Transverse colon (tissue), 4 donors: ENCODE results near the gene LIMCH1. TPM values are rescaled to one million over a fixed set of nuclear protein-coding genes. Genes with fewer than 3 reads are reported as not detected.

ENCODE experiments used
- DNase-seq: peaks from one replicate; pipeline ENCODE4 v3.0.0-alpha.2; 2019
- H3K27ac ChIP-seq, 4 donors: fragments of 200-600 bp; sonication (generic); 2 replicates each; pipeline ENCODE4 v1.5.1; 2016 to 2018; ENCODE audit warnings: inconsistent platforms in 4 of 4
- H3K27me3 ChIP-seq: fragments of 200-600 bp; sonication (generic); 2 replicates; pipeline ENCODE4 v1.5.1; 2017; ENCODE audit warnings: inconsistent platforms
- H3K36me3 ChIP-seq, 4 donors: fragments of 200-600 bp; sonication (generic); 2 replicates each; pipeline ENCODE4 v1.5.1; 2017 to 2019; ENCODE audit warnings: inconsistent platforms in 4 of 4
- H3K4me1 ChIP-seq, 4 donors: fragments of 200-600 bp; sonication (generic); 2 replicates each; pipeline ENCODE4 v1.5.1; 2017 to 2020; ENCODE audit warnings: inconsistent platforms in 4 of 4
- H3K4me3 ChIP-seq, 4 donors: fragments of 200-600 bp; sonication (generic); 1 replicate in 1 of 4; 2 replicates in 3 of 4; pipeline versions ENCODE4 v1.5.1 to v1.6.1; 2017 to 2019; ENCODE audit warnings: inconsistent platforms in 4 of 4
- H3K9me3 ChIP-seq, 2 donors: fragments of 200-600 bp; sonication (generic); 2 replicates each; pipeline ENCODE4 v1.5.1; 2017 to 2019; ENCODE audit warnings: inconsistent platforms in 2 of 2
- CTCF ChIP-seq, 5 experiments: fragments of 200-600 bp in 3 of 5; fragments of 450-650 bp in 2 of 5; sonication (generic) in 3 of 5; IDR thresholded peaks; 1 replicate in 2 of 5; 2 replicates in 3 of 5; pipeline ENCODE4 v1.5.1; 2016 to 2017; ENCODE audit warnings: antibody characterized with exemption in 5 of 5, inconsistent platforms in 3 of 5, mild to moderate bottlenecking in 2 of 5, moderate library complexity in 1 of 5
- EP300 ChIP-seq: sonication (generic); formaldehyde crosslinking; IDR thresholded peaks from one replicate; pipeline ENCODE4 v1.6.1; 2017; ENCODE audit warnings: antibody characterized with exemption, low read depth
- POLR2A ChIP-seq: fragments of 450-650 bp; IDR thresholded peaks from one replicate; pipeline ENCODE4 v1.6.1; 2016; ENCODE audit warnings: antibody characterized with exemption, mild to moderate bottlenecking, moderate library complexity
- POLR2AphosphoS5 ChIP-seq, 3 donors: sonication (generic); formaldehyde crosslinking; IDR thresholded peaks; one replicate each; pipeline ENCODE4 v1.6.1; 2016; ENCODE audit warnings: antibody characterized with exemption in 3 of 3
- WGBS, 2 donors: methylation state at CpG; one replicate each; pipeline ENCODE4 v1.1.5; 2018; ENCODE audit warnings: low coverage in 1 of 2; 5-methylcytosine and 5-hydroxymethylcytosine counted together
- in situ Hi-C, 4 donors: fragments of 200-750 bp; cut with MboI; loops; one replicate each; pipeline versions ENCODE4 v1.15.0 to v1.15.1; 2017; ENCODE audit warnings: low sequenced_read_pairs in 3 of 4, low pct_ligation_motif_present in 1 of 4, low pct_unique_long_range_greater_than_20kb in 1 of 4
- intact Hi-C: fragments of 100-400 bp; cut with DNase I; formaldehyde crosslinking; loops from one replicate; pipeline ENCODE4 v1.15.1; 2023; ENCODE audit warnings: low total_unique reads
- total RNA-seq, 4 donors: library from RNA; depleted of rRNA; stranded (reverse); fragments of >200 nt; gene quantifications; one replicate each; pipeline ENCODE4 v1.1.0, GENCODE V29; 2016

The LIMCH1 gene
- total RNA-seq, 4 donors from 2014 or later, result 5.5 to 18.5 (median 9.7) TPM

GRCh38 chr4:41655177-41655576 lies 117.2 kb downstream of the LIMCH1 start:
- H3K4me3 ChIP-seq, result no peak overlapping the region
- no peak overlapping the region for H3K27ac ChIP-seq
- no peaks in the 10 kb centered on the region for H3K36me3 ChIP-seq
- no peaks in the 10 kb centered on the region for H3K27me3 ChIP-seq
- DNase-seq, result no peak
- WGBS, 2 donors, result 78 to 88% methylated on average over 3 of the region's 3 CpGs
- in situ Hi-C loops, result loop anchor here in 1 of 4 donors (10.0 kb wide), 1 partner anchor 370 kb away; no protein-coding TSS in a partner anchor
- H3K4me1 ChIP-seq, result no peaks in the 10 kb centered on the region
- intact Hi-C loops, result no loop called here
- TF ChIP-seq POLR2AphosphoS5 (IDR thresholded peaks at IDR 0.05) (no peak), EP300 (no peak), POLR2A (no peak), CTCF (IDR thresholded peaks at IDR 0.05) (no peak)
- no peaks in the 10 kb centered on the region for H3K9me3 ChIP-seq

- TF ChIP-seq POLR2AphosphoS5 (IDR thresholded peaks at IDR 0.05) (no peak), CTCF (IDR thresholded peaks at IDR 0.05) (no peak), EP300 (no peak), POLR2A (no peak)
- H3K4me3 ChIP-seq, result no peak overlapping the region
- no peaks in the 10 kb centered on the region for H3K4me1 ChIP-seq
- intact Hi-C loops, result no loop called here
- no peak for DNase-seq
- H3K27me3 ChIP-seq, result no peaks in the 10 kb centered on the region
- H3K9me3 ChIP-seq, result no peaks in the 10 kb centered on the region
- in situ Hi-C loops, result loop anchor here in 1 of 4 donors (10.0 kb wide), 1 partner anchor 371 kb away; no protein-coding TSS in a partner anchor
- no peak overlapping the region for H3K27ac ChIP-seq
- H3K36me3 ChIP-seq, result no peaks in the 10 kb centered on the region
- 77 to 78% methylated on average over 3 of the region's 3 CpGs for WGBS, 2 donors
These were observed 118.1 kb downstream of the LIMCH1 start for GRCh38 chr4:41656106-41656505.

GRCh38 chr4:41656572-41657520 lies 118.9 kb downstream of the LIMCH1 start:
- WGBS, 2 donors, result 37 to 64% methylated on average over 4 to 15 of the region's 15 CpGs
- Histone ChIP-seq H3K9me3 (no peaks in the 10 kb centered on the region), H3K4me3 (no peak overlapping the region), H3K36me3 (no peaks in the 10 kb centered on the region), H3K27me3 (no peaks in the 10 kb centered on the region), H3K27ac (no peak overlapping the region), H3K4me1 (no peaks in the 10 kb centered on the region)
- in situ Hi-C loops, result loop anchor here in 1 of 4 donors (10.0 kb wide), 1 partner anchor 372 kb away; no protein-coding TSS in a partner anchor
- no peak for DNase-seq
- intact Hi-C loops, result no loop called here
- TF ChIP-seq POLR2AphosphoS5 (IDR thresholded peaks at IDR 0.05), result no peak
- no peak for TF ChIP-seq POLR2A
- no peak for TF ChIP-seq CTCF (IDR thresholded peaks at IDR 0.05)
- no peak for TF ChIP-seq EP300

GRCh38 chr4:41657561-41657960 lies 119.6 kb downstream of the LIMCH1 start:
- Histone ChIP-seq H3K4me3 (no peak overlapping the region), H3K9me3 (no peaks in the 10 kb centered on the region), H3K36me3 (no peaks in the 10 kb centered on the region), H3K4me1 (no peaks in the 10 kb centered on the region), H3K27me3 (no peaks in the 10 kb centered on the region), H3K27ac (no peak overlapping the region)
- no peak for TF ChIP-seq EP300
- no peak for TF ChIP-seq CTCF (IDR thresholded peaks at IDR 0.05)
- no peak for TF ChIP-seq POLR2A
- intact Hi-C loops (no loop called here), in situ Hi-C loops (loop anchor here in 1 of 4 donors (10.0 kb wide), 1 partner anchor 373 kb away; no protein-coding TSS in a partner anchor)
- DNase-seq, result no peak
- WGBS, 2 donors, result 38 to 67% methylated on average over 4 of the region's 4 CpGs
